Measurements from ENCODE around the gene LKAAEAR1.

Gene LKAAEAR1

DNA sequence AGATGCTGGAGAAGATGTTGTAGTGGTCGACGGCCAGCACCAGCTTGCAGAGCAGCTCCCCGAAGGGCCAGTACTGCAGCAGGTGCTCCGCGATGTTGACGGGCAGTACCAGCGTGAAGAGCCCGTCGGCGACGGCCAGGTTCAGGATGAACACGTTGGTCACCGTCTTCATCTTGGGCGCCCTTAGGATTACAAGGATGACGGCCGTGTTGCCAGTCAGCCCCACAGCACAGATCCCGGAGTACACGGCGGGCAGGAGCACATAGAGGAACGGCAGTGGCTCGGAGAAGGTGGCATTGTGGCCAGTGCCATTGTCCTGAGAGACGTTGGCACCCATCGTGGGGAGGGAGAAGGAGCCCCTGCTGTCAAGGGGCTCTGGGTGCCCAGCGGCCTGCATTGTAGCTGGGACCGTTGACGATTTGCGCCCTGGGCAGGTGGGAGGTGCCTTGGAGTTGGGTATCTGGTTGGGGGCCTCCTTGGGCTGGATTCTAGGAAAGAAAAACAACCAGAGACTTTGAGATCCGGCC is 22.3 kb upstream of the LKAAEAR1 start:
- TF ChIP-seq FOXP2 (optimal IDR thresholded peaks at IDR 0.05; ENCODE audit: borderline replicate concordance, extremely low read depth, extremely low read length, insufficient read depth), result no peak
- no peak for TF ChIP-seq SIN3A (IDR thresholded peaks at IDR 0.05; ENCODE audit: borderline replicate concordance, insufficient read depth, low read length)
- TF ChIP-seq POLR2AphosphoS5 (IDR thresholded peaks at IDR 0.05; ENCODE audit: low read depth, low read length), result no peak
- TF ChIP-seq, protein P1, sequence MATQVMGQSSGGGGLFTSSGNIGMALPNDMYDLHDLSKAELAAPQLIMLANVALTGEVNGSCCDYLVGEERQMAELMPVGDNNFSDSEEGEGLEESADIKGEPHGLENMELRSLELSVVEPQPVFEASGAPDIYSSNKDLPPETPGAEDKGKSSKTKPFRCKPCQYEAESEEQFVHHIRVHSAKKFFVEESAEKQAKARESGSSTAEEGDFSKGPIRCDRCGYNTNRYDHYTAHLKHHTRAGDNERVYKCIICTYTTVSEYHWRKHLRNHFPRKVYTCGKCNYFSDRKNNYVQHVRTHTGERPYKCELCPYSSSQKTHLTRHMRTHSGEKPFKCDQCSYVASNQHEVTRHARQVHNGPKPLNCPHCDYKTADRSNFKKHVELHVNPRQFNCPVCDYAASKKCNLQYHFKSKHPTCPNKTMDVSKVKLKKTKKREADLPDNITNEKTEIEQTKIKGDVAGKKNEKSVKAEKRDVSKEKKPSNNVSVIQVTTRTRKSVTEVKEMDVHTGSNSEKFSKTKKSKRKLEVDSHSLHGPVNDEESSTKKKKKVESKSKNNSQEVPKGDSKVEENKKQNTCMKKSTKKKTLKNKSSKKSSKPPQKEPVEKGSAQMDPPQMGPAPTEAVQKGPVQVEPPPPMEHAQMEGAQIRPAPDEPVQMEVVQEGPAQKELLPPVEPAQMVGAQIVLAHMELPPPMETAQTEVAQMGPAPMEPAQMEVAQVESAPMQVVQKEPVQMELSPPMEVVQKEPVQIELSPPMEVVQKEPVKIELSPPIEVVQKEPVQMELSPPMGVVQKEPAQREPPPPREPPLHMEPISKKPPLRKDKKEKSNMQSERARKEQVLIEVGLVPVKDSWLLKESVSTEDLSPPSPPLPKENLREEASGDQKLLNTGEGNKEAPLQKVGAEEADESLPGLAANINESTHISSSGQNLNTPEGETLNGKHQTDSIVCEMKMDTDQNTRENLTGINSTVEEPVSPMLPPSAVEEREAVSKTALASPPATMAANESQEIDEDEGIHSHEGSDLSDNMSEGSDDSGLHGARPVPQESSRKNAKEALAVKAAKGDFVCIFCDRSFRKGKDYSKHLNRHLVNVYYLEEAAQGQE (IDR thresholded peaks at IDR 0.05; ENCODE audit: insufficient read depth in 1 of 2, low read depth in 2 of 2, low read length in 2 of 2), result no peak
- no peak for TF ChIP-seq TAF1 (IDR thresholded peaks at IDR 0.05; ENCODE audit: borderline replicate concordance, insufficient read depth, low read length)

GRCh38 chr20:64105846-64106434 is 21.7 kb upstream of the LKAAEAR1 start:
- TF ChIP-seq TAF1 (IDR thresholded peaks at IDR 0.05; ENCODE audit: borderline replicate concordance, insufficient read depth, low read length) (no peak), SIN3A (IDR thresholded peaks at IDR 0.05; ENCODE audit: borderline replicate concordance, insufficient read depth, low read length) (no peak)
- TF ChIP-seq, protein P1 (IDR thresholded peaks at IDR 0.05; ENCODE audit: insufficient read depth in 1 of 2, low read depth in 2 of 2, low read length in 2 of 2), result no peak

GRCh38 chr20:64104667-64105451 is 20.7 kb upstream of the LKAAEAR1 start:
- TF ChIP-seq SIN3A (IDR thresholded peaks at IDR 0.05; ENCODE audit: borderline replicate concordance, insufficient read depth, low read length) (no peak), FOXP2 (optimal IDR thresholded peaks at IDR 0.05; ENCODE audit: borderline replicate concordance, extremely low read depth, extremely low read length, insufficient read depth) (no peak), TAF1 (IDR thresholded peaks at IDR 0.05; ENCODE audit: borderline replicate concordance, insufficient read depth, low read length) (no peak), POLR2AphosphoS5 (IDR thresholded peaks at IDR 0.05; ENCODE audit: low read depth, low read length) (no peak)
- TF ChIP-seq, protein P1 (IDR thresholded peaks at IDR 0.05; ENCODE audit: insufficient read depth in 1 of 2, low read depth in 2 of 2, low read length in 2 of 2), result no peak

DNA sequence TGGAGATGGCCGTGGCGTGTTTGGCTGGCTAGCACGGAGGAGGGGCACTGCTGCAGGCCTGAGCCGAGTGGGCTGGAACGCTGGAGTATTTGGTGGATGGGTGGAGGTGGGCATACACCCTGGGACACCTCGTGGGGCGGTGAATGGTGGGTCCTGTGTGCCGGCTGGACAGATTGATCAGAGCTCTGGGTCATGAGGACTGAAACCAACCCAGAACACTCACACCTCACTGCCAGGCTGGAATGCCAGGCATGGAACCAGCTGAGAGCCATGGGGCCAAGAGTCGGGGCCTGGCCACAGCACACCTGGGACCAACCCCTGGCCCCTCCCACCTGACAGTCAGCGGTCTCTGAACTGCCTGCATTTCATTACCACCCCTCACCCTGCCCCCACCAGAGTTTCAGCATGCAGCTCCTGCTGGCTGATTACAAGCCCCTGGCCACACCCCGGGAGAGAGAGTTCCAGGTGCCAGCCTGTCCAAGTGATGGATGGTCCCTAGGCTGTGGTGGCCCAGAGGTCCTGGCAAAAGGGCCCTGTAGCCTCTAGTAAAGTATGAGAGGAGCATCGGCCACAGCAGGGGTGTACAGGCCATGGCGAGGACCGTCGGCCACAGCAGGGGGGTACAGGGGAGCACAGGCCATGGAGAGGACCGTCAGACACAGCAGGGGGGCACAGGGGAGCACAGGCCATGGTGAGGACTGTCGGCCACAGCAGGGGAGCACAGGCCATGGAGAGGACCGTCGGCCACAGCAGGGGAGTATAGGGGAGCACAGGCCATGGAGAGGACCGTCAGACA is 19.9 kb upstream of the LKAAEAR1 start:
- no peak for TF ChIP-seq FOXP2 (optimal IDR thresholded peaks at IDR 0.05; ENCODE audit: borderline replicate concordance, extremely low read depth, extremely low read length, insufficient read depth)
- no peak for TF ChIP-seq TAF1 (IDR thresholded peaks at IDR 0.05; ENCODE audit: borderline replicate concordance, insufficient read depth, low read length)
- TF ChIP-seq, protein P1 (IDR thresholded peaks at IDR 0.05; ENCODE audit: insufficient read depth in 1 of 2, low read depth in 2 of 2, low read length in 2 of 2), result no peak
- TF ChIP-seq POLR2AphosphoS5 (IDR thresholded peaks at IDR 0.05; ENCODE audit: low read depth, low read length), result no peak
- no peak for TF ChIP-seq SIN3A (IDR thresholded peaks at IDR 0.05; ENCODE audit: borderline replicate concordance, insufficient read depth, low read length)

Data from PFSK-1 (cell line).